Measurements from ENCODE around the gene FBXL17.
"Not testable (repeated sequence)": the region's sequence is repeated elsewhere in the genome, so short reads cannot be mapped to it uniquely, and the experiment has no call there.

The FBXL17 gene

GRCh38 chr5:108238936-108239887 is 142.7 kb downstream of the FBXL17 start:
- DNase-seq, result no peak

DNA sequence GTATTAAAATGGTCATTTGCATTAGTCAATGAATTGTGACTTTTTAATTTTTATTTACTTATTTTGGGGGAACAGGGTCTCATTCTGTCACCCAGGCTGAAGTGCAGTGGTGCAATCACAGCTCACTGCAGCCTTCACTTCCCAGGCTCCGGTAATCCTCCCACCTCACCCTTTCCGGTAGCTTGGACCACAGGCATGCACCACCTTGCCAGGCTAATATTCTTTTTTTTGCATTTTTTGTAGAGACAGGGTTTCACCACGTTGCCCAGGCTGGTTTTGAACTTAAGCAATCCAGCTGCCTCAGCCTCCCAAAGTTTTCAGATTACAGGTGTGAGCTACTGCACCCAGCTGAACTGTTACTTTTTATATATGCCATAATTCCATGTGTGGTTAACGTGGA is 143.4 kb downstream of the FBXL17 start:
- no peak for DNase-seq

- no peak for DNase-seq
Observed at GRCh38 chr5:108233617-108234155, 148.2 kb downstream of the FBXL17 start.

DNA sequence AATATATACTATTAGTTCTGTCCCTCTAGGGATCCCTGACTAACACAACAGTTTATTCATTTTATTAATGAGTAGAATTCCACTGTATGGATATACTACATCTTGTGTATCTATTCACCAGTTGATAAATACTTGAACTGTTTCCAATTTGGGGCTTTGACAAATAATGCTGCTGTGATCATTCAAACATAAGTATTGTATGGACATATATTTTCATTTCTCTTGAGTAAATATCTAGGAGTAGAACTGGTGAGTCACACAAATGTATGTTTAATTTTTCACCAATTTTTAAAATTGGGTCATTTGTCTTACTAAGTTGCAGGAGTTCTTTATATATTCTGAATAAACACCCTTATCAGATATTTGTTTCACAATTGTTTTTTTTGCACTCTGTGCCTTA is 149.1 kb downstream of the FBXL17 start:
- no peak for DNase-seq

DNA sequence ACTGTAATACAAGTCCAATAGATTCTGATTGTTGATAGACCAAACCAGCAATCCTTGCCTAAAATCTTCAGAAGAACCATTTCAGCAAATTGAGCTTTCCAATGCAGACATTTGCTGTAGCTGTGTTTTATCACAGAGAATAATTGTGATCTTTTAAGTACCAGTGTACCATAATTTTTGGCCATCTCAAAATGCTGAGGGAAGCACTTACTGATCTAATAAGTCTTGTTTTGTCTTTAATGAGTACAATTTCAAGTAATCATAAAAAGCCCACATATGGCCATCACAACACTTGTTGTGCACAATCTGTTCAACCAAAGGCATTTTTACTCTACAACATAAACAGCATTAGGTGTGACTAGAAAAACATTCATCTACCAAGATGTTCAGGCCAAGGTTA is 159.9 kb downstream of the FBXL17 start:
- no peak for DNase-seq

DNA sequence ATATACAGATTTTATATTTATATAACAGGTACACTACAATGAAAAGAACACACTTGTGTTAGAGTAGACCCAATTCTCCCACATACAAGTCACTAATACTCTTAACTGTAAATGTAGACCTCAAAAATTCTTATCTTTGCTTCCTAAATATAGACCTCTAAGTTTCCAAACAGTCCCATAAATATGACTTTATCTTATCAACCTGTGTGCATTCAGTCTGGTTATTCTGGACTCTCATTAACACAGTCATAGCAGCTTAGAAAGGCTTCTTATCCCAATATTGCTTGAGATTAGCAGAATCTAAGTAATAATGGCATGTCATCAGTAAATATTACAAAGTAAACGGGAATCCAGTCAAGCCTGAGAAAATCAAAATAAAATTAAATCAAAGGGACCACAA is 161.1 kb downstream of the FBXL17 start:
- no peak for DNase-seq

DNA sequence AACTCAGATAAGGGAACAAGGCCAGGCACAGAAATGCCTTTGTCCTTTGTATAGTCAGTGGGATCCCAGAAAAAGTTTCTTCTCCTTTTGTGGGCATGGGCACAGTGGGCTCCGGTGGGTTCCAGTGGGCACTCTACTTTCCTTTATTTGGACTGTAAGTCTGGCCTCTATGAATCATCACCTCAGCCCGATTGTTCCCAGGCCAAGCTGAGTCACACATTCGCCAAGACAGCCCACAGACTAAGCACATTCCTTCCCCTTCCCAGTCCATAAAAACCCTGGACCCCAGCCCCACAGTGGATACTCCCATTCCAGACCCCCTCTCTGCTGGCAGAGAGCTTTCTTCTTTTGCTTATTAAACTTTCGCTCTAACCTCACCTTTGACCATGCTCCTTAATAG is 165.0 kb downstream of the FBXL17 start:
- DNase-seq, result no peak

- no peak for DNase-seq
Observed at GRCh38 chr5:108214857-108215256, 167.0 kb downstream of the FBXL17 start.

DNA sequence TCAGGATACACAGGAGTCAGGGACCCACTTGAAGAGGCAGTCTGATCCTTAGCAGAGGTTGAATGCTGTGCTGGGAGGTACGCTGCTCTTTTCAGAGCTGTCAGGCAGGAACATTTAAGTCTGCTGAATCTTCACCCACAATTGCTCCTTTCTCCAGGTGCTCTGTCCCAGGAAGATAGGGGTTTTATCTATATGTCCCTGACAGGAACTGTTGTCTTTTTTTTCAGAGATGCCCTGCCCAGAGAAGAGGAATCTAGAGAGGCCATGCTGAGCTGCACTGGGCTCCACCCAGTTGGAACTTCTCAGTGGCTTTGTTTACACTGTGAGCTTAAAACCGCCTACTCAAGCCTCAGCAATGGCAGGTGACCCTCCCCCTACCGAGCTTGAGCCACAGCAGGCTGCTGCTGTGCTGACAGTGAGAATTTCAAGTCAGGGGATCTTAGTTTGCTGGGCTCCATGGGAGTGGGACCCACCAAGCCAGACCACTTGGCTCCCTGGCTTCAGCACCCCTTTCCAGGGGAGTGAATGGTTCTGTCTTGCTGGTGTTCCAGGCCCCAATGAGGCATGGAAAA is 169.0 kb downstream of the FBXL17 start:
- DNase-seq, result peak; percentile 8

DNA sequence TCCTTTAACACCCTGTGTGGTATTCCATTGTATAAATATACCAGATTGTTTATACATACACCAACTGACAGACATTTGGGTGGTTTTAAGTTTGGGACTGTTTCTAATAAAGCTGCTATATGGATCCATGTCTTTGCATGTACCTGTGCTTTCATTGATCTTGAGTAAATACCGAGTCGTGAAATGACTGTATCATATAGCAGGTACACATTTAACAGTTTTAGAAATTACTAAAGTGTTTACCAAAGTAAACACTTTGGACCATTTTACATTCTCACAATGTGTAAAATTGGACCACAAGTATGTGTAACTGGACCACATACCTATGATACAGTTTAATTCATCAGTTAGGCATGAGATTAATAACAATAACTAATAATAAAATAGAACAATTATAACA is 175.2 kb downstream of the FBXL17 start:
- DNase-seq, result no peak

DNA sequence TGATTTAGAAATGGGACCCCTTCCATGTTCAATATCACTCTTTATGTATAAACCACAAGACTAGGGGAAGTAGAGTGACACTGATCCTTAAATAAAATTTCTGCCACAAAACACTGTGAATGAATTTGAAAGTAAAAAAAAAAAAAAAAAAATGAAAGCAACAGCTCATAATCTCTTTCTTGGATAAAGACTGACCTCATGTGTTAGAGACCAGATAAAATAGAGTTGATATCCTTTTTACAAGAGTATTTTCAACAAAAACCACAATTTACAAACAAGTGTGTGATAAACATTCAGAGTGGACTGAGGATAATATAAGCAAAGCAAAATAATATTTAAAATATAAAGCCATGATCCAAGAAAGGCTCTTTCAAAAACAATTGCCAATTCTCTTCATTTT is 180.2 kb downstream of the FBXL17 start:
- DNase-seq, result no peak

GRCh38 chr5:108196276-108196675 is 185.6 kb downstream of the FBXL17 start:
- no peak for DNase-seq

GRCh38 chr5:108193021-108193795 is 188.7 kb downstream of the FBXL17 start:
- no peak for DNase-seq

DNA sequence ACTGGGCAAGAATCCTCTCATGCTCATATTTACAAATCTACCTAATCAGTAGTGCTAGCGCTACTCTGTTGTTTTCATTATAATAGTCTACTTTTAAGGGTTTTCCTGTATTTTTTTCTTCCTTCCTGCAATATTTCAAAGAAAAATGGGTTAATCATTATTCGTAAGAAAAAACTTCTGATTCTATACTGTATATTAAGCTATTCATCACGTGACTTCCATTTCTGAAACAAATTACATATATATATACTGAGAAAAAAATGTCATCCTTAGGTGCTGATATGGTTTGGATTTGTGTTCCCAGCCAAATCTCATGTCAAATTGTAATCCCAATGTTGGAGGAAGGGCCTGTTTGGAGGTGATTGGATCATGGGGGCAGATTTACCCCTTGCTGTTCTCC is 197.0 kb downstream of the FBXL17 start:
- DNase-seq, result no peak

DNA sequence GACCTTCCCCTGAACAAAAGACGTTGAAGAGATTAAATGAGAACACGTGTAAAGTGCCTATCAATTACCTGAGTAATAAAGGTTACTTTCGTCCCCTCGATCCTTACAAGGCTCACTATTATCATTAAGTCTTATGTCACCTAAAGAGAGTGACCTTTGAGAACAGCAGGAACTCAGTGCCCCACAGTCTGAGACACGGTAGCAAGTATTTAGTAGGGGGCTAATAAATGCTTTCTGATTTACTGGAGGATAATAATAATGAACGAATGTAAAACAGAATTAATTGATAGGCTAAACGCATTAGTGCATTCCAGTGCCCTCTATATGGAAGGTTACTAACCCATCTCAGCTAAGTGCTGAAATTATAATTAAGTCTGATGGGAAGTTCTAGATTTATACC is 199.9 kb downstream of the FBXL17 start:
- DNase-seq, result no peak

GRCh38 chr5:108174286-108174685 is 207.6 kb downstream of the FBXL17 start:
- no peak for DNase-seq

GRCh38 chr5:108171759-108172158 is 210.1 kb downstream of the FBXL17 start:
- no peak for DNase-seq

DNA sequence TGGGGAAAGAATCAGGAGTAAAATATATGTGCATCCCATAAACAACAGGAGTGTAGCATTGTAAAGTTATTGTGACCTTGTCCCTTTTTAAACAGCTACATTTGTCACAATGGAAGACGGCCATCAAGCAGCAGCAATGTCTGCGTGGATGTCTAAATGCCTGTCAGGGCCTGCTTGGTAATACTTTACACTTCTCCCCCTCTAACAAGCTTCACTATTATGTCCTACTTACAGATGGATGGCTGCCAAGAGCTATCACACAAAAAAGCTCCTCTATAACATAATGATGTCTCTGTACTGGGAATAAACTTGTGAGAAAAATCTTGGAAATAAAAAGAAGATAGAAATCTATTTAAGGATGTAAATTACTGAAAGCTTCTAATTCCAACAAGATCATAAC is 213.0 kb downstream of the FBXL17 start:
- no peak for DNase-seq

DNA sequence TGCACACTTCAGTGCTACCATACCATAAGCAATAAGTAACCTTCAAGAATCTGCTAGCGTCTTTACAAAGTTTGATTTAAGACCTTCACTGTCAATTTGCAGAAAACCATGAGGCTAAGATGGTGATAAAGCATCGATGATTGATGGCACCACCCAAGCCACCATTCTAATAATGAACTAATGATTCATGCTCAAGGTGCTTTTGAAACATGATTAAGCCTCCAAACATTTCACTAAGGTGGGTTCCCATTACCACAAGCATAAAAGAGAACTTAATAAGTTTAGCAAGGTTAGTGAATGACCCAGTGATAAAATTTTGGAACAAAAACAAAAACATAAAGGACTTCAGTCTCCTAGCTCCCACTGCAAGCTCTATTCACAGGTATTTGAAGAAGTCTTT is 214.7 kb downstream of the FBXL17 start:
- DNase-seq, result no peak

DNA sequence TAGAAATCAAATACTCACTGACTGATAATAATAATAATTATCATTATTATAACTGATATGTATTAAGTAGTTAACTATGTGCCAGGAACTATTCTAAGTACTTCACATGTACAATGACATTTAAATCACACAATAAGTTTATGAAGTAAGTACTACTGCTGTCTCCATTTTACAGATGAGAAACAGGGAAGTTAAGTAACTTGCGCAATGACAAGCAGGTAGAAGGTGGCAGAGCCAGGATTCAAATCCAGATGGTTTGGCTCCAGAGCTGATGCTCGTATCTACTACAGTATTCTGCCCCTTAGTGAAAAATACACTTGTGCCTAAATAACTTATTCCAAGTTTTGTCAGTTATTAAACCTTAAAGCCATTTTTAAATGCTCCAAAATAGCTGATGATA is 217.3 kb downstream of the FBXL17 start:
- DNase-seq, result no peak

DNA sequence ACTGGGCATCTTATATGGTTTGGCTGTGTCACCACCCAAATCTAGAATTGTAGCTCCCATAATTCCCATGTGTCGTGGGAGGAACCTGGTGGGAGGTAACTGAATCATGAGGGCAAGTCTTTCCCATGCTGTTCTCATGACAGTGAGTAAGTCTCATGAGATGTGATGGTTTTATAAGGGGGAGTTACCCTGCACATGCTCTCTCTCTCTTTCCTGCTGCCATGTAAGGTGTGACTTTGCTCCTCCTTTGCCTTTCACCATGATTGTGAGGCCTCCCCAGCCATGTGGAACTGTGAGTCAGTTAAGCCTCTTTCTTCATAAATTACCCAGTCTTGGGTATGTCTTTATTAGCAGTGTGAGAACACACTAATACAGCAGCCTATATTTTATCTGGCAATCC is 229.0 kb downstream of the FBXL17 start:
- DNase-seq, result not testable (repeated sequence)

DNA sequence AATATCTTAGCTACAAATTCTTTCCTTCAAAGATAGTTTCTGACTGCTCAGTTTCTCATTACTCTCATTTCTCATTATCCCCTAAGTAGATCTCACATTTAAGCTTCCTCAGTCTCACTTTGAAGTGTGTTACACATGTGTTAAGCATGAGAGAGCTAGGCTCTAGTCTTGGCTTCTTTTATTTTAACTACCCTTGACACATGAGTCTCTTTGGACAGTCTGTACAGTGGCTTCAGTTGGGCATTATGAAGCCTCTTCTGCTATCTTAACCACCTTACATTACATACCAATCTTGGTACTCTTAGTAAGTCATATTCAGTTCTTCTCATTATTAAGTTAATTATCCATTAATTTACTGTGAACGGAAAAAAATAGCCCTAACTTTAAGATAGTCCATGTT is 232.5 kb downstream of the FBXL17 start:
- no peak for DNase-seq

DNA sequence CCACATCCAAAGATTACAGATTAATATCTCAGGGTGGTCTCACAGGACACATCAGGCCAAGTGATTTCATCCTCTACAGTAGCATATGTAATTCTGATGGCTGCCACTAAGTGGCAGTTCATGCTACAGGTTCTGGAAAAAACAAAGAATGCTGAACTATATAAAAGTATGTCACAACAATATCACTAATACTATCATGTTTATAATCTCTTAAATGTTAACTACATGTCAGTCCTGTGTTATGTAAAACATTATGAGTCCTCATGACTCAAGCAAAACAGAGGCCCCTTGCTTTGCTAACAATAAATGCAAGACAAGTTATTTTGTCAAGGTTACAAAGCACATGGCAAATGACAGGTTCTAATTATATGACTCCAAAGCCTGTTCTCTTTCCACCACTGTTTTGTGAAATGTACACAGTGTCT is 233.2 kb downstream of the FBXL17 start:
- DNase-seq, result no peak

DNA sequence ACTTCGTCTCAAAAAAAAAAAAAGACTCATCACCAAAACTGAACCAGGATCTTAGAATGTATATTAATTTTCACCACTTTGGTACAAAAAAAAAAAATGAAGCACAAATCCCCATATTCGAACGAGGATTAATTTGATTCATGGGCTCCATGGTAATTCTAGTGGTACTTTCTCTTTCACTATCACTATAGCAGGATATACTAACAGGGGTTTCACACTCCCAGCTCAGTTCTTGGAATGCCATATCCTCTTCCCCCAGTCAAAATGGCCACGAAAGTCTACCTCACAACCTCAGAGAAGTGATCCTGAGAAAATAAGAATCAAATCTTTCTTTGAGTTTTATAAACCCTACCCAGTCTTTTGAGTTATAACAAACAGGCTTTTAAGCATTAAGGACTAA is 235.7 kb downstream of the FBXL17 start:
- no peak for DNase-seq
